NCI-H146 treated with DMSO at 0.1 percent for 48 hours (cell line): ENCODE results near the gene GRM5.

Experiments
- DNase-seq: peaks from one replicate; lab custom pipeline; 2025; ENCODE audit not compliant: unreplicated experiment; lab: John Stamatoyannopoulos, UW

The GRM5 gene

DNA sequence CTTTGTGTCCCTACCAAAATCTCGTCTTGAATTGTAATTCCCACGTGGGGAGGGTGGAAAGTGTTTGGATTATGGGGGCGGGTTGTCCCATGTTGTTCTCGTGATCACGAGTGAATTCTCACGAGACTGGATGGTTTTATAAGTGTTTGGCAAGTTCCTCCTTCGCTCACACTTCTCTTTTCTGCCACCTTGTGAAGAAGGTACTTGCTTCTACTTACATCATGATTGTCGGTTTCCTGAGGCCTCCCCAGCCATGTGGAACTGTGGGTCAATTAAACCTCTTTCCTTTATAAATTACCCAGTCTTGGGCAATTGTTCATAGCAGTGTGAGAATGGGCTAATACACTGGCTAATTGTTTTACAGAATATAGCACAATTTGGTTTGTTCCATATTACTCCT lies 326.3 kb downstream of the GRM5 start:
- no peak for DNase-seq

- no peak for DNase-seq
Measured at GRCh38 chr11:88709567-88709966, 356.2 kb downstream of the GRM5 start.

GRCh38 chr11:88704485-88704884 lies 361.3 kb downstream of the GRM5 start:
- DNase-seq, result no peak

GRCh38 chr11:88701816-88702215 lies 364.0 kb downstream of the GRM5 start:
- no peak for DNase-seq

DNA sequence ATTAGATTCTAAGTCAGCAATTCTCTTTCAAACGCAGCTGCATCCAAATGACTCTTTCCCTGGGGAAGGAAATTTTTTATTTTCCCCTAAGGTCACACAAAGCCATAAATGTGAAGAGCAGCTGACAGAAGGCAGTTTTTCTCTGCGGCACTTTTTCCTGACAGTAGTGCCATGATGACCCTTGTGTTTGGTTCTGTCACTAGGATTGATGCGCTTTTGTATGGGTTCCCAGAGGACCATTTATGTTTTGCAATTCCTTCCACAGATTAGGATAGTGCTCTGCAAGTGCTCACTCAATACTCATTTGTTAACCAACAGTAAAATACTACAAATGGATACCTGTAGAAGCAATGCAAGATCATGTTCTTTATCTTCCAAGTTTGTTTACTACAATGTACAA lies 368.6 kb downstream of the GRM5 start:
- no peak for DNase-seq

GRCh38 chr11:88695689-88696414 lies 369.9 kb downstream of the GRM5 start:
- no peak for DNase-seq

DNA sequence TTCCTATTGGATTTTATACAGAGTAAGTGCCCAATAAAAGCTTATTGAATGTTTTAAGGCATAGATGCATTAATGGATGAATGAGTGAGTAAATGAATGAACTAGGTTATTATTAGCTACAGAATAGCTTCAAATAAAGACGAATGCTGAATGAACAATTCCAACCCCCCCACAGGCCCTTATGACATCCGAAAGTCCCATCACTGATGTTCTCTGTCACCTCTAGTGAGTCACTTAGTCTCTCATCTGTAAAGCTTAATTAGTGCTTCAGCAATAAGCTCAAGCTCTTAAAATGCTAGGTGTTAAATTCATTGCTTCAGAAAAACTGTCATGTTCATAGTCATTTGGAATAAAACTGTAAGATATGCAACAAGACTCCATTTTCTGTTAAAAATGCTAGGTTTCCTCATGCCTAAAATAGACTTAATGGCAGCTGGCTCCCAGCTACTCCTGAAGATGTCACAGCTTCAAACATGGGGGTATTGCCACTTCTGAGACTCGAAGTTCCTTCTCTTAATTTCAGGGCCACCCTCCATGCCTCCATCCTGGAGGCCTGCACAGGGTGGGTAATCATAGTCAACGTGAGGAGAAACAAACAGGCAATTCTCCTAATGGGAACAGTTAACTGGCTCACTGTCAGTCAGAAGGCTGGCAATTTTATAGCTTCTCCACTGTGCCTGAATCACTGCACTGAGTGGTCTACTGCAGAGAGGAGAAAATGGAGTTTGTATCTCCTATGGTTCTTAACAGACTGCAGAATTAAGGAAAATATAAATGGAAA lies 373.3 kb downstream of the GRM5 start:
- DNase-seq, result no peak

DNA sequence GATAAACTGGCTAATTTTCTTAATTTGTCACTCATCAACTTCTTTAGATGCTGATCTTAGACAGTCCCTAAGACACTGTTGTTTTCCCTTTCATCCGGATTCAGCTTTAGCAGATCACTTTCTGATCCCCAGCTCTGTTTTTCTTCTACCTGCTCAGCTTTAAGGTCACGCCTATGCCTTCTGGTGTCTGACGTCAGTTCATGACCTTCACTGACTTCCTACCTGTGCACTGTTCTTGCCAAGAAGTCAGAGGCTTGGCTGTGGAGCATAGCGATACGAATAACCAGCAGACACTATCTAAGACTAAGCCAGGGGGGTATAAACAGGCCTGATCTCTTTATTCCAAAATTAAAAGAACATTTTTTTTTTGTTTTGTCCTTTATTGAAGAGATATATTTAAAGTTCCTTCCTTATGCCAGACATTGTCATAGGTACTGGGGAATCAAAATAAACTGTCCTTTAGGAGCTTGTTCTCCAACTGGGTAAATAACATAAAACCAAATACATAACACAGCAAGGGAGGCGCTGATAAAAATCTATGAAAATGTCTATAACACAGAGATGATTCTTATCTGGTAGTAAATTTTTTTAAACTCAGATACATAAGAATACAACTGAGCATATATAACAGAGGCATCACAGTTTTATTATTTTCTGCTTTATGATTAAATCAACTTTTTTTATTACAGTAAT lies 376.1 kb downstream of the GRM5 start:
- no peak for DNase-seq

DNA sequence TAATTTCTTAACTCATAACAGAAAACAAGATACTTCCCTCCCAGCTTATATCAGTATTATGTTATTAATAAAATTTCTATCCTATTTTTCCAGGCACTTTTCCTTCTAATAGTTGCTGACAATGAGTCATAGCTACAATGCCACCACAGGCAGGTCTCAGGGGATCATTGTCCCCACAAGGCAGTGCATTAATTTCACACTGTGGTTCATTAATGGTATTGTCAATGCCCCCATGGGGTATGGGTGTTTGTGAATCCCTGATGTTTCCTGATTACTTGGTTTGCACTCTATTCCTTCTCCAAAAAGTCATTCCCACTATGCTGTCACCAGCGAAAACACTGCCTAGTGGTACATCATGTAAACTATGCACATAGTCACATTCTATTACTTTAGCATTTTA lies 382.8 kb downstream of the GRM5 start:
- DNase-seq, result no peak

- DNase-seq, result no peak
Measured at GRCh38 chr11:88680806-88681205, 385.0 kb downstream of the GRM5 start.

GRCh38 chr11:88666364-88666763 lies 399.4 kb downstream of the GRM5 start:
- DNase-seq, result no peak

GRCh38 chr11:88657076-88657738 lies 408.6 kb downstream of the GRM5 start:
- DNase-seq, result no peak

GRCh38 chr11:88656283-88656682 lies 409.5 kb downstream of the GRM5 start:
- DNase-seq, result no peak

DNA sequence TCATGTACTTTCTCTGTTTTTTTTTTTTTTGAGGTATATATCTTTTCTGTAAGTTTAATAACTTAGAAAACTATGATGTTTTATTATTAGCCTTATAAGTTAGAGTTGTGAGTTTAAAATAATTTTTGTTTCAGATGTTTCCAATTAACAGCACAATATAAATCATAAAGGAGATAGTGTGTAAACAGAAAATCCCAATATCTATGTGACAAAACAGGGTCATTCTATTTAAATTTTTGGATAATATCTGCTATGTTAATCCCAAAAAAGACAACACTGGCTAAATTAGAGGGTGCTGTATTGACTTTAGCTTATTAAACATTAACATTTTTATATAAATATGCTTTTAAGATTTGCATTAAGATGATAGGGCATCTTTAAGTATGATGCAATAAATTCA lies 410.1 kb downstream of the GRM5 start:
- no peak for DNase-seq

GRCh38 chr11:88655196-88655595 lies 410.6 kb downstream of the GRM5 start:
- no peak for DNase-seq

DNA sequence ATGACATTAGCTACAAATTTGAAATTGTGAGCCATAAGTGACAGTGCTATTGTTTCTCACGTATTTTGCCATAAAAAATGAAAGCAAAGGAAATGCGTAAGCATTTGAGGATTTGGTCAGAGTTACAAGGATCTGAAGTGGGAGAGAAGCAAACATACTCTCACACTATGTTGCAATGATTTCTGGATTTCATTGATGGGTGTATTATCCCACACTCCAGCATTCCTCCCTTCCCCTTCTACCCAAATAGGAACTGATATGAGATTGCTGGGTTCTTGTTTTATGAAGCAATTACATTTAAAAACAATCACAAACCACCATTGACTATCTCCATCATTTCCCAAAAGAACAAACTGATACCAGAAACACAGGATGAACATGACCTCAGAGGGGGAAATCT lies 414.2 kb downstream of the GRM5 start:
- DNase-seq, result no peak

GRCh38 chr11:88644724-88645123 lies 421.1 kb downstream of the GRM5 start:
- DNase-seq, result no peak

- no peak for DNase-seq
Measured at GRCh38 chr11:88632163-88632562, 433.6 kb downstream of the GRM5 start.

DNA sequence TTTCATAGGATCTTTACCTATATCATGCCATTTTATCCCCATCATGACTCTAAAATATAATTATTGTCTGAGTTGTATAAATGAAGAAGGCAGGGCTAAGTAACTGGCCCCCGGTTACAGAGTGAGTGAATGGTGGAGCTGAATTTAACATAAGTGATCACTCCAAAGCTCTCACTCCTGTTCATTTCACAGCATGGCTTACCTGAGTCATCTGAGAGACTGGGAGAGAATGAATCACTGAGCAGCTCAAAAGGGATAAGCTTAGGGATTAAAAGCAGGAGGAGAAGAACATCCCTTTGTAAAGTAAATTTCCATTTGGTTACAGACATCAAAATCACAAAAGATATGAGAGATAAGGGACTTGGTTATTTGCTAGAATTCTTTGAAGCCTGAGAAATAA lies 434.3 kb downstream of the GRM5 start:
- no peak for DNase-seq

- DNase-seq, result no peak
Measured at GRCh38 chr11:88629496-88629895, 436.3 kb downstream of the GRM5 start.

DNA sequence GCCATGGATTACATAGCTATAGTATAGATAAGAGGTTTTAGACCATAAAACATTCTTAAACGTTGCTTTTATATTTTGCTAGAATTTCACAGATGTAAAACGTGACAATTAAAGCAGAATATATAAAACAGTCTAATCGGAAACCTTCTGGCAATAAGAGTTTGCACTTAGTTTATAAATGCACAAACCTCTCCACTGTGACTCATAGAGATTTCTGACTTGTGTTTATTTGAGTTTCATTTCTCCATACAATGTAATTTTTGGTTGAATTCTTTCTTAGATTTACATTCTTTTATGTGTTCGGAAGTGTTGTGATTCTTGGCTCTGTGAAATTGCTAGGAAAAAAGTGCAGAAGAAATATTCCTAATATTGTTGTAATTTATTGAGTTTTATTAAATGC lies 439.6 kb downstream of the GRM5 start:
- DNase-seq, result no peak

DNA sequence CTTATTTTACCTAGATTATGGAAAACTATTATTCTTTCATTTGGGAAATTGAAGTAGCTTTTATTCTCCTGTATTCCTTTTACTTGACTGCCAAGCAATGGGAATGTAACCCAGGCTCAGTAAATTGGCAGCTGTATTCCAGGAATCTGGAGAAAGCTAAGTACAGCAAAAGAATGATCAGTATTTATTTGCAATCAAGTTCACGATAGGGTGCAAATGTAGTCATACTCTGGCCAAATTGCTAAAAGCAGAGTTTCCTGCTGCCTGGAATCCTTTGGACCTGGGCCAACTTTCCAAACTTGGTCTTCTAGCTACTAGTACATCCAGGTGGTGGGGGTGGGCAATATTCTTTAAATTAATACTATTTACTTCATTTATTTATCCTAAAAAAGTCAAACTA lies 442.3 kb downstream of the GRM5 start:
- no peak for DNase-seq
